Astrocyte (in vitro differentiated cells and primary cell): ENCODE results near the gene NT5C3B. TPM values are rescaled to one million over a fixed set of nuclear protein-coding genes. Genes with fewer than 3 reads are reported as not detected.

Experiments used
- DNase-seq: peaks from one replicate; pipeline ENCODE4 v3.0.0-alpha.2; 2010; ENCODE audit warnings: low read depth
- FAIRE-seq: peaks from 2 replicates; lab custom pipeline; 2011; peaks lifted over from hg19 to GRCh38; lab: Jason Lieb, UNC
- H2AFZ ChIP-seq: 2 replicates; pipeline ENCODE4 v1.6.0; 2012; ENCODE audit warnings: low read depth, low read length, inconsistent platforms
- H3K27ac ChIP-seq: 2 replicates; pipeline ENCODE4 v1.5.1; 2011; ENCODE audit warnings: low read depth, low read length, inconsistent platforms
- H3K27me3 ChIP-seq: 2 replicates; pipeline ENCODE4 v1.6.0; 2011; ENCODE audit warnings: low read length, inconsistent platforms; ENCODE audit not compliant: insufficient read depth
- H3K36me3 ChIP-seq: 2 replicates; pipeline ENCODE4 v1.5.1; 2011; ENCODE audit warnings: low read length, inconsistent platforms; ENCODE audit not compliant: insufficient read depth
- H3K4me1 ChIP-seq: 2 replicates; pipeline ENCODE4 v1.5.1; 2011; ENCODE audit warnings: low read length, inconsistent platforms; ENCODE audit not compliant: insufficient read depth
- H3K4me2 ChIP-seq: 2 replicates; pipeline ENCODE4 v1.6.0; 2012; ENCODE audit warnings: low read length, inconsistent platforms
- H3K4me3 ChIP-seq: 2 replicates; pipeline ENCODE4 v1.5.1; 2011; ENCODE audit warnings: low read depth, mild to moderate bottlenecking, low read length, inconsistent platforms; ENCODE audit not compliant: insufficient read depth
- H3K79me2 ChIP-seq: 2 replicates; pipeline ENCODE4 v1.6.0; 2012; ENCODE audit warnings: mild to moderate bottlenecking, low read length, inconsistent platforms; ENCODE audit not compliant: insufficient read depth
- H3K9ac ChIP-seq: 2 replicates; pipeline ENCODE4 v1.6.0; 2012; ENCODE audit warnings: mild to moderate bottlenecking, low read length, inconsistent platforms
- H3K9me3 ChIP-seq: 2 replicates; pipeline ENCODE4 v1.5.1; 2012; ENCODE audit warnings: low read depth, mild to moderate bottlenecking, low read length, inconsistent platforms; ENCODE audit not compliant: insufficient read depth
- H4K20me1 ChIP-seq: 2 replicates; pipeline ENCODE4 v1.6.0; 2012; ENCODE audit warnings: low read length, inconsistent platforms; ENCODE audit not compliant: insufficient read depth
- H3K27ac Mint-ChIP-seq: one replicate; pipeline ENCODE4 v1.8.0; 2021; ENCODE audit warnings: mild to moderate bottlenecking, mixed read lengths; ENCODE audit not compliant: unreplicated experiment
- H3K27me3 Mint-ChIP-seq: one replicate; pipeline ENCODE4 v1.8.0; 2021; ENCODE audit warnings: low read depth, mixed read lengths; ENCODE audit not compliant: unreplicated experiment
- H3K36me3 Mint-ChIP-seq: one replicate; pipeline ENCODE4 v1.8.0; 2021; ENCODE audit warnings: low read depth, mixed read lengths; ENCODE audit not compliant: unreplicated experiment
- H3K4me1 Mint-ChIP-seq: one replicate; pipeline ENCODE4 v1.8.0; 2021; ENCODE audit warnings: low read depth, mixed read lengths; ENCODE audit not compliant: unreplicated experiment
- H3K4me3 Mint-ChIP-seq: one replicate; pipeline ENCODE4 v1.8.0; 2021; ENCODE audit warnings: mild to moderate bottlenecking, moderate library complexity, mixed read lengths; ENCODE audit not compliant: unreplicated experiment
- H3K9me3 Mint-ChIP-seq: one replicate; pipeline ENCODE4 v1.8.0; 2021; ENCODE audit warnings: mild to moderate bottlenecking, mixed read lengths; ENCODE audit not compliant: unreplicated experiment
- CTCF ChIP-seq: IDR thresholded peaks from 2 replicates; pipeline ENCODE4 v1.5.1; 2011; ENCODE audit warnings: low read depth, mild to moderate bottlenecking, inconsistent platforms, low read length, moderate library complexity; ENCODE audit not compliant: insufficient read depth
- EZH2 ChIP-seq: IDR thresholded peaks from 2 replicates; pipeline ENCODE4 v1.6.1; 2012; ENCODE audit warnings: mild to moderate bottlenecking, low read length, inconsistent platforms; ENCODE audit not compliant: insufficient read depth
- total RNA-seq: library from RNA; stranded (reverse); gene quantifications from 2 replicates; pipeline ENCODE4 v1.2.1, GENCODE V29; 2021

The NT5C3B gene
- total RNA-seq, 1 donor from 2014 or later, result 56.1 TPM

- peak overlapping the region; percentile 79 for H3K27ac Mint-ChIP-seq
- Histone ChIP-seq H3K9me3 (no peaks in the 10 kb centered on the region), H3K36me3 (no peaks in the 10 kb centered on the region), H3K4me1 (peaks cover 10% of the 10 kb centered on the region), H3K79me2 (no peaks in the 10 kb centered on the region), H3K4me2 (no peak overlapping the region), H3K9ac (no peak overlapping the region), H3K27ac (no peak overlapping the region), H3K4me3 (no peak overlapping the region), H4K20me1 (peaks cover 7% of the 10 kb centered on the region), H3K27me3 (no peaks in the 10 kb centered on the region), H2AFZ (no peak overlapping the region)
- no peaks in the 10 kb centered on the region for H3K27me3 Mint-ChIP-seq
- no peak overlapping the region for H3K4me3 Mint-ChIP-seq
- FAIRE-seq (no peak), DNase-seq (no peak)
- TF ChIP-seq CTCF, result no peak
- no peak for TF ChIP-seq EZH2
- peaks cover 5% of the 10 kb centered on the region for H3K36me3 Mint-ChIP-seq
- no peaks in the 10 kb centered on the region for H3K9me3 Mint-ChIP-seq
- peaks cover 17% of the 10 kb centered on the region for H3K4me1 Mint-ChIP-seq
Measured at GRCh38 chr17:41799366-41799765, 36.7 kb downstream of the NT5C3B start.

- H3K4me1 Mint-ChIP-seq, result peaks cover 35% of the 10 kb centered on the region
- H3K36me3 Mint-ChIP-seq, result peaks cover 5% of the 10 kb centered on the region
- H2AFZ ChIP-seq, result no peak overlapping the region
- no peak for FAIRE-seq
- H3K9ac ChIP-seq, result no peak overlapping the region
- no peaks in the 10 kb centered on the region for H3K36me3 ChIP-seq
- H3K27ac Mint-ChIP-seq, result no peak overlapping the region
- no peak overlapping the region for H3K4me3 Mint-ChIP-seq
- H3K27me3 Mint-ChIP-seq, result no peaks in the 10 kb centered on the region
- H3K79me2 ChIP-seq, result no peaks in the 10 kb centered on the region
- H4K20me1 ChIP-seq, result peaks cover 5% of the 10 kb centered on the region
- H3K9me3 ChIP-seq, result no peaks in the 10 kb centered on the region
- H3K4me2 ChIP-seq, result no peak overlapping the region
- DNase-seq, result no peak
- H3K4me1 ChIP-seq, result peaks cover 29% of the 10 kb centered on the region
- H3K4me3 ChIP-seq, result no peak overlapping the region
- no peak overlapping the region for H3K27ac ChIP-seq
- TF ChIP-seq EZH2 (no peak), CTCF (no peak)
- no peaks in the 10 kb centered on the region for H3K9me3 Mint-ChIP-seq
- no peaks in the 10 kb centered on the region for H3K27me3 ChIP-seq
Measured at GRCh38 chr17:41797377-41797776, 38.7 kb downstream of the NT5C3B start.

- H3K27ac ChIP-seq, result no peak overlapping the region
- Mint-ChIP-seq H3K27ac (no peak overlapping the region), H3K36me3 (no peaks in the 10 kb centered on the region), H3K27me3 (no peaks in the 10 kb centered on the region), H3K9me3 (no peaks in the 10 kb centered on the region), H3K4me3 (no peak overlapping the region), H3K4me1 (peaks cover 37% of the 10 kb centered on the region)
- no peak overlapping the region for H3K4me3 ChIP-seq
- no peaks in the 10 kb centered on the region for H3K27me3 ChIP-seq
- H4K20me1 ChIP-seq, result no peaks in the 10 kb centered on the region
- H3K9ac ChIP-seq, result no peak overlapping the region
- no peak for FAIRE-seq
- TF ChIP-seq CTCF (no peak), EZH2 (no peak)
- no peaks in the 10 kb centered on the region for H3K36me3 ChIP-seq
- no peaks in the 10 kb centered on the region for H3K9me3 ChIP-seq
- H3K79me2 ChIP-seq, result no peaks in the 10 kb centered on the region
- peaks cover 27% of the 10 kb centered on the region for H3K4me1 ChIP-seq
- no peak overlapping the region for H3K4me2 ChIP-seq
- DNase-seq, result no peak
- no peak overlapping the region for H2AFZ ChIP-seq
Measured at GRCh38 chr17:41796121-41796895, 39.7 kb downstream of the NT5C3B start.
